A673 (cell line): ENCODE data around the gene API5. TPM values are rescaled to one million over a fixed set of nuclear protein-coding genes. Genes with fewer than 3 reads are reported as not detected.

Experiments used
- BruUV-seq: library from RNA; stranded (reverse); fragments of 400-500 nt; replicated peaks from 2 replicates; lab custom pipeline; 2021; lab: Mats Ljungman, UMichigan
- CTCF ChIA-PET: fragments of 300-600 bp; sonication (Branson Sonifier 250); formaldehyde crosslinking; loops from one replicate; lab custom pipeline; 2022; ENCODE audit warnings: antibody characterized with exemption; lab: Charles Lee
- POLR2A ChIA-PET: fragments of 300-600 bp; sonication (Branson Sonifier 250); formaldehyde crosslinking; loops from one replicate; lab custom pipeline; 2022; ENCODE audit warnings: antibody characterized with exemption; ENCODE audit not compliant: low non-redundant PET; lab: Charles Lee
- DNase-seq: peaks from one replicate; pipeline ENCODE4 v3.0.0-alpha.2; 2015; ENCODE audit warnings: low spot score
- H3K27ac ChIP-seq: fragments of 200-600 bp; sonication (generic); 2 replicates; pipeline ENCODE4 v1.5.1; 2016; ENCODE audit warnings: mixed run types, low read depth, mild to moderate bottlenecking, mixed read lengths, antibody characterized with exemption, low read length; ENCODE audit not compliant: poor library complexity, severe bottlenecking
- H3K27me3 ChIP-seq: fragments of 200-600 bp; sonication (generic); replicated peaks from 2 replicates; pipeline ENCODE4 v1.6.1; 2017; ENCODE audit warnings: mixed run types, low read depth, mild to moderate bottlenecking, mixed read lengths, antibody characterized with exemption, low read length; ENCODE audit not compliant: insufficient read depth, poor library complexity
- H3K36me3 ChIP-seq: fragments of 200-600 bp; sonication (generic); 2 replicates; pipeline ENCODE4 v1.6.1; 2016; ENCODE audit warnings: mixed run types, mild to moderate bottlenecking, mixed read lengths, antibody characterized with exemption, low read length; ENCODE audit not compliant: insufficient read depth, poor library complexity, severe bottlenecking
- H3K4me1 ChIP-seq: fragments of 200-600 bp; sonication (generic); 2 replicates; pipeline ENCODE4 v1.6.1; 2017; ENCODE audit warnings: mixed run types, mild to moderate bottlenecking, mixed read lengths, antibody characterized with exemption, low read length; ENCODE audit not compliant: insufficient read depth, poor library complexity, severe bottlenecking
- H3K4me3 ChIP-seq: fragments of 200-600 bp; sonication (generic); 2 replicates; pipeline ENCODE4 v1.5.1; 2016; ENCODE audit warnings: low read depth, mixed run types, mild to moderate bottlenecking, mixed read lengths, low read length; ENCODE audit not compliant: poor library complexity, severe bottlenecking
- H3K9me3 ChIP-seq: fragments of 200-600 bp; sonication (generic); 2 replicates; pipeline ENCODE4 v1.6.1; 2016; ENCODE audit warnings: mixed run types, low read depth, mild to moderate bottlenecking, mixed read lengths, antibody characterized with exemption, low read length; ENCODE audit not compliant: poor library complexity, severe bottlenecking
- CTCF ChIP-seq: fragments of 300-800, 200-600 bp; sonication (generic); conservative IDR thresholded peaks from 2 replicates; pipeline ENCODE4 v1.5.1; 2017; ENCODE audit warnings: low read depth, mild to moderate bottlenecking, antibody characterized with exemption, low read length, moderate library complexity, mixed read lengths
- EZH2 ChIP-seq: fragments of 200-600 bp; sonication (generic); IDR thresholded peaks from 2 replicates; pipeline ENCODE4 v1.6.1; 2017; ENCODE audit warnings: borderline replicate concordance, low read depth, mild to moderate bottlenecking, mixed read lengths, antibody characterized with exemption, low read length; ENCODE audit not compliant: poor library complexity, severe bottlenecking
- intact Hi-C: fragments of 100-400 bp; cut with micrococcal nuclease; formaldehyde crosslinking; loops from one replicate; pipeline ENCODE4 v1.10.0; 2022; ENCODE audit not compliant: unreplicated experiment
- total RNA-seq: library from RNA; stranded (reverse); gene quantifications from 2 replicates; pipeline ENCODE4 v1.2.3, GENCODE V29; 2021

The API5 gene
- total RNA-seq, 1 experiment from 2014 or later = 328 TPM

GRCh38 chr11:43358801-43359421 is 47.1 kb downstream of the API5 start, which contains the start of gene TTC17:
TTC17 (plus strand) TSS chr11:43358920; CDS start chr11:43358955, 35 bp downstream.
- intact Hi-C loops = no loop called here
- peak within 1 kb of the TSS; percentile 92 for H3K27ac ChIP-seq
- peaks cover 18% of the 10 kb centered on the region for H3K4me1 ChIP-seq
- H3K9me3 ChIP-seq = no peaks in the 10 kb centered on the region
- BruUV-seq = no TSS peak
- ChIA-PET POLR2A (interaction anchor here (0.5 kb wide), 1 partner anchor 752 kb away, joined by 4 read pairs; no protein-coding TSS in a partner anchor), CTCF (interaction anchor here (0.6 kb wide), 1 partner anchor 20 kb away, joined by 5 read pairs; no protein-coding TSS in a partner anchor)
- TF ChIP-seq EZH2 = no peak
- TF ChIP-seq CTCF = no peak
- no peaks in the 10 kb centered on the region for H3K27me3 ChIP-seq
- peak; percentile 100 for DNase-seq
- no peaks in the 10 kb centered on the region for H3K36me3 ChIP-seq
- H3K4me3 ChIP-seq = peak within 1 kb of the TSS; percentile 68

GRCh38 chr11:43359422-43359818 is 47.6 kb downstream of the API5 start:
- peak; percentile 65 for DNase-seq
- intact Hi-C loops = no loop called here

GRCh38 chr11:43360361-43361032 is 48.7 kb downstream of the API5 start:
- ChIA-PET CTCF (interaction anchor here (0.5 kb wide), 1 partner anchor 25 kb away, joined by 7 read pairs; no protein-coding TSS in a partner anchor), POLR2A (no interaction called here)
- no peaks in the 10 kb centered on the region for H3K9me3 ChIP-seq
- DNase-seq = peak; percentile 80
- H3K27ac ChIP-seq = peak overlapping the region; percentile 92
- H3K4me3 ChIP-seq = peak overlapping the region; percentile 68
- BruUV-seq = no TSS peak
- no peak for TF ChIP-seq EZH2
- TF ChIP-seq CTCF = no peak
- no peaks in the 10 kb centered on the region for H3K27me3 ChIP-seq
- intact Hi-C loops = no loop called here
- peaks cover 6% of the 10 kb centered on the region for H3K36me3 ChIP-seq
- peaks cover 18% of the 10 kb centered on the region for H3K4me1 ChIP-seq

More at GRCh38 chr11:43359422-43359818, 47.6 kb downstream of the API5 start:
- POLR2A ChIA-PET = interaction anchor here (0.5 kb wide), 1 partner anchor 753 kb away, joined by 4 read pairs; no protein-coding TSS in a partner anchor
- Histone ChIP-seq H3K4me3 (peak overlapping the region; percentile 68), H3K4me1 (peaks cover 18% of the 10 kb centered on the region), H3K27me3 (no peaks in the 10 kb centered on the region), H3K27ac (peak overlapping the region; percentile 92), H3K9me3 (no peaks in the 10 kb centered on the region), H3K36me3 (no peaks in the 10 kb centered on the region)
- no TSS peak for BruUV-seq
- TF ChIP-seq CTCF (no peak), EZH2 (no peak)
- CTCF ChIA-PET = no interaction called here
